Measurements from ENCODE around the gene CDH22.
A peak's percentile ranks its signal among the peaks of the same experiment; 100 is the strongest.

Gene CDH22

DNA sequence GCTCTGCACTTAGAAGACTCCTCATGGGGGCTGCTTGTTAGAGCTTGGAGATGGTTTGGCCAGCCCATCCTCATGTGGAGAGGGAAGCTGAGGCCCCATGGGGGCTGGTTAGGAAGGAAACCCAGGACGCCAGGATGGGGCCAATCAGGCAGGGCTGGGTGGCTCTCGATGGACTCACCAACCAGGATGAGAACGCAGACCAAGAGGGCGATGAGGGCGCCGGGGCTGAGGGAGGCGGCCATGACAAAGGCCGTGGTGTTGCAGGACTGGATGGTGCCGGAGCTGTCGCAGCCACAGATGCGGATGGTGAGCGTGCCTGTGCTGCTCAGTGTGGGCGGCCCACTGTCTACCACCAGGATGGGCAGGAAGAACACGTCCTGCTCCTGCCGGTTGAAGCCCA is 130.5 kb downstream of the CDH22 start:
- H3K27ac ChIP-seq, result no peak overlapping the region
- TF ChIP-seq, protein P1, sequence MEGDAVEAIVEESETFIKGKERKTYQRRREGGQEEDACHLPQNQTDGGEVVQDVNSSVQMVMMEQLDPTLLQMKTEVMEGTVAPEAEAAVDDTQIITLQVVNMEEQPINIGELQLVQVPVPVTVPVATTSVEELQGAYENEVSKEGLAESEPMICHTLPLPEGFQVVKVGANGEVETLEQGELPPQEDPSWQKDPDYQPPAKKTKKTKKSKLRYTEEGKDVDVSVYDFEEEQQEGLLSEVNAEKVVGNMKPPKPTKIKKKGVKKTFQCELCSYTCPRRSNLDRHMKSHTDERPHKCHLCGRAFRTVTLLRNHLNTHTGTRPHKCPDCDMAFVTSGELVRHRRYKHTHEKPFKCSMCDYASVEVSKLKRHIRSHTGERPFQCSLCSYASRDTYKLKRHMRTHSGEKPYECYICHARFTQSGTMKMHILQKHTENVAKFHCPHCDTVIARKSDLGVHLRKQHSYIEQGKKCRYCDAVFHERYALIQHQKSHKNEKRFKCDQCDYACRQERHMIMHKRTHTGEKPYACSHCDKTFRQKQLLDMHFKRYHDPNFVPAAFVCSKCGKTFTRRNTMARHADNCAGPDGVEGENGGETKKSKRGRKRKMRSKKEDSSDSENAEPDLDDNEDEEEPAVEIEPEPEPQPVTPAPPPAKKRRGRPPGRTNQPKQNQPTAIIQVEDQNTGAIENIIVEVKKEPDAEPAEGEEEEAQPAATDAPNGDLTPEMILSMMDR (conservative IDR thresholded peaks at IDR 0.05), result no peak

DNA sequence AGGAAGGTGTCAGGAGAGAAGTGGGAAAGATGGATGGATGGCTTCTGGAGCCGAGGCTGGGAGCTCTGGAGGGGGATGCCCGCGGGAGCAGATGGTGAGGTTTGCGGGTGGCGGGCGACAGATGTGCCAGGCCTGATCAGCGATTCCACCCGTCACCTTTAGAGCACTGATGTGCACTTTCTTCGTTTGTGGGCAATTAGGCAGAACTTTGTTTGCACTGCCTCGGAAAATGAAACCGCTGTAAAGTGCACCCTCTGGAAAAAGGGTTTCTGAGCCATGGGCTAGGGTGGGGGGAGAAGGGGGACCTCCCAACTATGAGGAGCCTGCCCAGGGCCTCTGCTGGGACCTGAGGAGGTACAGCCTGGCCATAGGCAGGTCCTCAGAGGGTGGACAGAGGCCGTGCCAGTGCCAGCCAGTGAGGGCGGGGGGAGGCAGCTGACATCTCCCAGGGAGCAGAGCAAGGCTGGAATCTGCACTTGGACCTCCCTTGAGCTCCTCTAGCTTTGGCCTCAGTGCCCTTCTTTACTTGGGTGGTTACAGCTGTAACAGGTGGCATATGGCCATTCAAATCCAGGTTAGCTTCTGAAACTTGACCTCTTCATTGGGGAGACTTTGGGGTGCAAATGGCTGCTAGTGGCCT is 131.4 kb downstream of the CDH22 start:
- TF ChIP-seq, protein P1 (conservative IDR thresholded peaks at IDR 0.05), result no peak
- no peak overlapping the region for H3K27ac ChIP-seq

- TF ChIP-seq, protein P1 (conservative IDR thresholded peaks at IDR 0.05), result no peak
Measured at GRCh38 chr20:46175127-46175494, 133.2 kb downstream of the CDH22 start.

DNA sequence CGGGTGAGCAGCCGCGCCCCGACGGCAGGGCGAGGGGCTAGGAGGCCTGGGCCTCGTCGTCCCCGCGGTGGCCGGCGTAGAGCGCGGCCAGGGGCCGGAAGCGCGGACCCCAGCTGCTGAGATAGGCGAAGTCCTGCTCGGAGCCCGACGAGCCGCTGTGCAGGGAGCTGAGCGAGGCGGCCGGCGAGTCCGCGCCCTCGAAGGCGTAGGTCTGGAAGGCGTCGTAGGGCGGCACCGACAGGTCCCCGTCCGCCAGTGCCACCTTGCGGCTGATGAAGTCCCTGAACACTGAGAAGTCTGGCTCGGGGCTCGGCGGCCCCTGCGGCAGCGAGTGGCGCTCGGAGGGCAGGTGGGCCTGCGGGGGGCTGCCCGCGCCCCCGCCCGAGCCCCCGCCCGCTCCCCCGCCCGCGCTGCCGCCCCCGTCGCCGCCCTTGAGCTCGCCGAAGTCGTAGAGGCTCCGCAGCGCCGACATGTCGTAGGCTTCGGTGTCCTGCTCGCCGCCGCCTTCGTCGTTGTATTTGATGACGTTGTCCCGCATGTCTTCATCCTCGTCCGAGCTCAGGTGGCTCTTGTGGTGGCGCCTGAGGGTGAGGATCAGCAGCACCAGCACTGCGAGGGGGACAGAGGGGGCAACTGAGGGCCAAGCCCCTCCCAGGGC is 133.7 kb downstream of the CDH22 start:
- H3K27ac ChIP-seq, result no peak overlapping the region
- TF ChIP-seq, protein P1 (conservative IDR thresholded peaks at IDR 0.05), result peak; percentile 77

More at GRCh38 chr20:46175127-46175494, 133.2 kb downstream of the CDH22 start:
- no peak overlapping the region for H3K27ac ChIP-seq

GRCh38 chr20:46173652-46174468 is 134.4 kb downstream of the CDH22 start:
- no peak overlapping the region for H3K27ac ChIP-seq
- TF ChIP-seq, protein P1 (conservative IDR thresholded peaks at IDR 0.05), result no peak

- H3K27ac ChIP-seq, result no peak overlapping the region
- TF ChIP-seq, protein P1 (conservative IDR thresholded peaks at IDR 0.05), result no peak
Measured at GRCh38 chr20:46172961-46173536, 135.2 kb downstream of the CDH22 start.

DNA sequence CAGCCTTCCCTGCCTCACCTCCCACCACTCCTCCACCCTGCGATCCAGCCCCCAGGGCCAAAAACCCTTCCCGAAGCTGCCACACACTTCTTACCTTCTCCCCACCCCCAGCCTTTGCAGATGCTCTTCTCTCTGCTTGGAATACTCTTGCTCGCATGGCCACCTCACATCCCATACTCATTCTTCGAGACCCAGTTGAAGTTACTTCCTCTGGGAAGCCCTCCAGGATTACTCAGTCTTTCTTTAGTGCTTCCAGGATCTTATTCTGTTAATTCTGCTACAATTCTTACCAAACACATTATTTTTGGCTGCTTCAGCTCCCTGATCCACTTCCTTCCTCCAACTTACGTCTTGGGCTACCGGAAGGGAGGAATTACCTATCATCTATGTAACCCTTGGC is 135.8 kb downstream of the CDH22 start:
- H3K27ac ChIP-seq, result no peak overlapping the region
- TF ChIP-seq, protein P1 (conservative IDR thresholded peaks at IDR 0.05), result no peak

All from VCaP (cell line).